Amniotic epithelial cell (primary cell): Measurements from ENCODE around the gene C19orf47.
A peak's percentile ranks its signal among the peaks of the same experiment; 100 is the strongest.

Source experiments
- DNase-seq: peaks from one replicate; pipeline ENCODE4 v3.0.0-alpha.2; 2010; ENCODE audit warnings: low read depth

Gene C19orf47

DNA sequence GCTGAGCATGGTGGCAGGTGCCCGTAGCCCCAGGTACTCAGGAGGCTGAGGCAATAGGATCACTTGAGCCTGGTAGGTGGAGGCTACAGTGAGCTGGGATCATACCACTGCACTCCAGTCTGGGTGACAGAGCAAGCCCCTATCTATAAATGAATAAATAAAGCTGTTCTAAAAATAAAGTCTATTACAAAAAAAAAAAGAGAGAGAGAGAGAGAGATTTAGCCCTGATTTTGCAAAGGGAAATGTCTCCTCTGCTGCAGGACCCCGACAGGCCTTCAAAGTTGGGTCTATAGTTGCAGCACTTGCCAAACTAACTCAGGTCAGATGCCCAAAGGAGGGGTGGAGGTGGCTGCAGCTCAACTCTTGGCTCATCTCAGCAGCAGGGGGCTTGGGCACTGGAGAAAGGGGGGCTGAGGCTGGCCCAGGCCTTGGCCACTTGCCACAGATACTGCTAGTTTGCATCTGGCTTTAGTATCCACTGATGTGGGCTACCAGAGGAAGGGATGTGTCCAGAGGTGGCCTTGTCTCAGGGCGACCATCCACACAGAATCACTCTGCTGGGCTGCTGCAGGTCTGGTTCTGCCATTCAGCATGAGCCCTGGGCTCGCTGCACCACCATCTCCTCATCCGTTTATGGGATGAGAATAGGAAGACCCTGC is 32.3 kb downstream of the C19orf47 start:
- no peak for DNase-seq

DNA sequence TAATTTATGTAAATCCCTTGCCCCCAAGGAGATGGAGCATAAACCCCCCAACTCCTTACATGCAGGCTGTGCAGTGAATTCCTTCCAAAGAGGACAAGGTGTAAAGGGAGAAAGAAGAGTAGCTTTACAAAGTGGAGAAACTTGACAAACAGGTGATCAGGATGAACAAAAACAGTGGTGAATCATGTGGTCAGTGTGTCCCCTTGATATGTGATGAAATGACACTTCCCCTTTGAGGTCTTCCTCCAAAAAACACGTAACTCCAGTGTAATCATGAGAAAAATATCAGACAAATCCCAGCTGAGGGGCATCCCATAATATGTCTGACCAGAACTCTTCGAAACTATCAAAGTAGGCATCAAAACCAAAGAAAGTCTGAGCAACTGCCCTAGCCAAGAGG is 33.5 kb downstream of the C19orf47 start:
- no peak for DNase-seq

DNA sequence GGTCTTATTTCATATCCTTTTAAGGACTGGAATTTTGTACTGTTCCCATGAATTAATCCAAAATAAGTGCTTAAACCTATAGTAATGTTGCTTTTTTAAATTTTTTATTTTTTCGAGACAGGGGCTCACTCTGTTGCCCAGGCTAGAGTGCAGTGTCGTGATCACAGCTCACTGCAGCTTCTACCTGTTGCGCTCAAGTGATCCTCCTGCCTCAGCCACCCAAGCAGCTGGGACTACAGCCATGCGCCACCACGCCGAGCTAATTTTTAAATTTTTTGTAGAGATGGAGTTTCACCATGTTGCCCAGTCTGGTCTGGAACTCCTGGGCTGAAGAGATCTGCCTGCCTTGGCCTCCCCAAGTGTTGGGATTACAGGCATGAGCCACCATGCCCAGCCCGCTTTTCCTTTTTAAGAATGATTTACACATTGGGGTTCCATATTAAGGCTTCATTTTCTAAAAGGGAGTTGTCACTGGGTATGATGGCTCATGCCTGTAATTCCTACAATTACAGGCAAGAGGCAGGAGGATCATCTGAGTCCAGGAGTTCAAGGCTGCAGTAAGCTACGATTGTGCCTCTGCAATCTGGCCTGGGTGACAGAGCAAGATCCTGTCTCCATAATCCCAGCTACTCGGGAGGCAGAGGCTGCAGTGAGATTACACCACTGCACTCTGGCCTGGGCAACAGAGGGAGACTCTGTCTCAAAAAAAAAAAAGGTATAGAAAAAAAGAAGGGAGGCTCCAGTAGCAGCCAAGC is 34.8 kb downstream of the C19orf47 start:
- no peak for DNase-seq

DNA sequence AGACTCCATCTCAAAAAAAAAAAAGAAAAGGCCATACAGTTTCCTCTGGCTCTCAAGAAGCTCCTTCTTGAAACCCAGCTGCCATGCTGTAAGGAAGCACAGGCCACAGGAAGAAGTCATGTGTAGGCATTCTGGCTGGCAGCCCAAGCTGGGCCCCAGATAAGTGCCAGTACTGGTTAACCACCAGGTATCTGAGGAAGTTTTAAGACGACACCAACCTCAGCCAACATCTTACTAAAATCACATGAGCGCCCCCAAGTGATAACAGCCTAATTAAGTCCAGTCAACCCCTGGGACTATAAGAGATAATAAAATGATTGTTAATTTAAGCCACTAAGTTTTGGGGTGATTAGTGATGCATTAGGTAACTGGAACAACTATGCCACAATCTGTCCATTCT is 35.7 kb downstream of the C19orf47 start:
- DNase-seq: peak; percentile 3

DNA sequence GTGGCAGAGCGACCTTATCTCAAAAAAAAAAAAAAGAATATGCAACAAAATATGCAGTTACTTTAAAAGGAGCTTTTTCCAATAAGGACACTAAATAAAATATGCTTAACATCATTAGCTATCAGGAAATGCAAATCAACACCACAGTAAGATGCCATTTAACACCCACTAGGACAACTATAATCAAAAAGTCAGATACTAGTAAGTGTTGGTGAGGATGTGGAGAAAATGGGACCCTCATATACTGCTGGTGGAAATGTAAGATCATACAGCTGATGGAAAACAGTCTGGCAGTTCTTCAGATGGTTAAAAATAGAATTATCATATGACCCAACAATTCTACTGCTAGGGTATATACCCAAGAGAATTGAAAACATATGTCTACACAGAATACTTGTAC is 38.5 kb downstream of the C19orf47 start:
- no peak for DNase-seq

DNA sequence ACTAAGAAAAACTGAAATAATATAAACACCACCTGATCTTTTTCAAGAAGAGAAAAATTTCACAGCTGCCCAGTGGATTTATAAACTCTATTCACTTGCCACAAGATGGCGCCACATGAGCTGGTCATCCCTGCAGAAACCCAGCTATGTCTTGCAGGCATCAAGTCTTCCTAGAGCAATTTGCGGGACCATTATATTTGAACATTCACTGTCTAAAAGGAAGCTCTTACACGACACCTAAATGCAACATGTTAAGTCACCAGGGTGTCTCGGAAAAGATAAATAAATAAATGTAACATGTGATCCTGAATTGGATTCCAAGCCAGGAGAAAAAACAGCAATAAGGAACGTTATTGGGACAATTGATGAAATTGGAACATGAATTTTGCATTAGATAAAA is 42.8 kb downstream of the C19orf47 start:
- peak; percentile 87 for DNase-seq

DNA sequence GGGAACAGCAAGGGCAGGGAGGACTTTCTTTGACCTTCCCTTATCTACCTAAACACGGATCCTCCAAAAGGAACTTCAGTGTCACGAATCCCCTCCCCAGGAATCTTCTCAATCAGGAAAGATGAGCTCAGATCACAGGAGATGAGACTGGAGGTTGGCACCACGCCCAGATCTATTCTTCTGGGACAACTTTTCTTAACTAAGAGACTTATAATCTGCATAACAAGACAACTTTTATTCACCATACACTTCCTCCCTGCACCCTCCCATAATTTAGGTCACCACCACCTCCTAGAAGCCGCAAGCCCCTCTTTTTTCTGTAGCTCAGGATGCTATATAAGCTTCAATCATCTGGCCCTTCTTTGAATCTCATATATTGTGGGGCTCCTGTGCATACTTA is 43.9 kb downstream of the C19orf47 start:
- no peak for DNase-seq

DNA sequence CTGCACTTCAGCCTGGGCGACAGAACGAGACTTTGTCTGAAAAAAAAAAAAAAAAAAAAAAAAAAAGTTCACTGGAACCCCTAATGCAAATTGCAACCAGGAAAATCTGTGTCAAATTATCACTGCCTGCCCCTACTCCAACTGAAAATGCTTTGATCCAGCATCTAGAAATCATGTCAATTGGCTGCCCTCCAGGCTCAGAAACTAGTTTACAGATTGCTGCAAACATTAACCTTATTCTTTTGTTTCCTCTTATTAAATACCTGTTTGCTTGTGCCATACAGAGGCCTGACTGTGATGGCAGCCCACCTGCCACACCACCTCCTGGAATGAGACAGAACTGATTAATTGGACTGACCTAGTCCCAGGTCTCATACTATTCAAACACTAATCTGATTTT is 44.4 kb downstream of the C19orf47 start:
- no peak for DNase-seq

DNA sequence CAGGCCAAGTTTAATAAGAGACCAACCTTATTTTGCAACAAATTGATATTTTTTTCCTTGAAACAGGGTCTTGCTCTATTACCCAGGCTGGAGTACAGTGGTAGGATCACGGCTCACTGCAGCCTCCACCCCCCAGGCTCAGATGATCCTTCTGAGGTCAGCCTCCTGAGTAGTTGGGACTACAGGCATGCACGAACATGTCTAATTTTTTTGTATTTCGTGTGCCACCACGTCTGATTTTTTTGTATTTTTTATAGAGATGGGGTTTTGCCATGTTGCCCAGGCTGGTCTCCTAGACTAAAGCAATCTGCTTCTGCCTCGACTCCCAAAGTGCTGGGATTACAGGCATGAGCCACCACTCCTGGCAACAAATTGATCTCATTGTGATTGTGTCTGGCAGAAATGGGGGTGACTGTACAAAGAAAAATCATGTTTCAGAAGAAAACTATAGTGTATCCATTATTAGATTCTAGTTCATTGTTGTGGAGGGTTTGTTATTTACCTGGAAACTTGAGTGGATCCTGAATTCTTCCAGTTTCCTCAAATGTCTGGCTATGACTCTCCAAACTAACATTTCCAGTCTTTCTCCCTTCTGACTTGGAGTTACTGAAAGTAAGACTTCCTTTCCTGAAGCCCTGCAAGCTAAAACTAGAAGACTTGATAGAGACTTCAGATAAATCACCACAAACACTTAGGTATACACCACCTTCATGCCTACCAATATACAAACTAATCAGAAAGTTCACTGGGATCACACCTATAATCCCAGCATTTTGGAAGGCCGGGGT is 45.8 kb downstream of the C19orf47 start:
- DNase-seq: no peak

DNA sequence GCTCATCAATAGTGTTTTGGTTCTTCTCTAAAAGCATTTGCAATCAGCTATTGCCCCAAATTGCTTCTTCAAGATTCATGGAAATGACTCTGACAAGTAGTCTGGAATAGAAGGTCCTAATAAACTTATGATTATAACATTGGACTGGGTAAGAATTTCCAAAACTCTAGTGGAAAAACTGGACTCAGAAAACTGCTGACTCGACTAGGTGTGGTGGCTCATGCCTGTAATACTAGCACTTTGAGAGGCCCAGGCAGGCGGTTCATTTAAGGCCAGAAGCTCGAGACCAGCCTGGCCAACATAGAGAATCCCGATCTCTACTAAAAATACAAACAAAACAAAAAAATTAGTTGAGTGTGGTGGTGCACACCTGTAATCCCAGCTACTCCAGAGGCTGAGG is 47.5 kb downstream of the C19orf47 start:
- no peak for DNase-seq

DNA sequence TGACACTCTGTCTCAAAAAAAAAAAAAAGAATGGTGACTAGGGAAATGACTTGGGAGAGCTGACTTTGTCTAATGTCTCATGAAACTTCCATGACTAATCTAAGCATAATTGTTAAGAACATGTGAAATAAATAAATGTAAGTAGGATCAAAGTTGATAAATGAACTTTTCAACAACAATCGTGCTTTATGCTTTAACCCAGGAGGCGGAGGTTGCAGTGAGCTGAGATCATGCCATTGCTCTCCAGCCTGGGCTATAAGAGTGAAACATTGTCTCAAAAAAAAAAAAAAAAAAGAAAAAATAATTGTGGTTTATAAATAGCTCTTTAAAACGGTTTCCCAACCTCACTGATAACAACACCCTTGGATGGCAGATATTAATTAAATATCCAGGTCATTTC is 50.2 kb downstream of the C19orf47 start:
- DNase-seq: peak; percentile 22

DNA sequence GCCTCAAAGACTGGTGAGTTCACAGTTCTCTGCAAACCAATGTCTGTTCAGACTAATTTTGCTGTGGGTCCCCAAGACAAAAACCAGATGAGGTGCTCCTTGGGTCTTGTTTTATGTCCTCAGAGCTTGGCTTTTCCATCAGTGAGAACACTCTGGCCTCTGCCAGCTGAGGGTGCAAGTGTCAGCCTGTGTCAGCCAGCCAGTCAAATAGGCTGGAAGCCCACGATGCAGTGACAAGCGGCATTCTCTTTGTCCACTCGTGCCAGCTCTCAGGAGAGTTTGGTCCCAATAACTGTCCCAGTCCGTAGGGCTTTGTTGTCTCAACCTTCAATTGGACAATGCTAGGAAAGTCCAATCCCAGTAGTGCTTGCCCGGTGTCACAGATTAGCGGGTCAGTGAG is 53.6 kb downstream of the C19orf47 start:
- no peak for DNase-seq

DNA sequence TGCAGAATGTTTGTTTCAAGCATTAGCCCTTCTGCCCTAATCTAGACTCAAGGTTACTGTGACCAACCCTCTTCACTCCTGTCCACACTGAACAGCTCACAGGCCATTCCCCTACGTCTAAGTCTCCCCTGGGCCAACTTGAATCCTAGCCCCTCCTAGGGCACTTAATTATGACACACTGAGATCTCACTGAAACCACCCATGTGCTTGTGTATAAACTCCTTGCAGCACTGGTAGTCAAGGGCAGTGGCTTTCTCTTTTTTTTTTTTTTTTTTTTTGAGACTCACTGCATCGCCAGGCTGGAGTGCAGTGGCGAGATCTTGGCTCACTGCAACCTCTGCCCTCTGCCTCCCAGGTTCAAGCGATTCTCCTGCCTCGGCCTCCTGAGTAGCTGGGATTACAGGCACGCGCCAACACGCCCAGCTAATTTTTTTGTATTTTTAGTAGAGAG is 61.2 kb downstream of the C19orf47 start:
- no peak for DNase-seq

DNA sequence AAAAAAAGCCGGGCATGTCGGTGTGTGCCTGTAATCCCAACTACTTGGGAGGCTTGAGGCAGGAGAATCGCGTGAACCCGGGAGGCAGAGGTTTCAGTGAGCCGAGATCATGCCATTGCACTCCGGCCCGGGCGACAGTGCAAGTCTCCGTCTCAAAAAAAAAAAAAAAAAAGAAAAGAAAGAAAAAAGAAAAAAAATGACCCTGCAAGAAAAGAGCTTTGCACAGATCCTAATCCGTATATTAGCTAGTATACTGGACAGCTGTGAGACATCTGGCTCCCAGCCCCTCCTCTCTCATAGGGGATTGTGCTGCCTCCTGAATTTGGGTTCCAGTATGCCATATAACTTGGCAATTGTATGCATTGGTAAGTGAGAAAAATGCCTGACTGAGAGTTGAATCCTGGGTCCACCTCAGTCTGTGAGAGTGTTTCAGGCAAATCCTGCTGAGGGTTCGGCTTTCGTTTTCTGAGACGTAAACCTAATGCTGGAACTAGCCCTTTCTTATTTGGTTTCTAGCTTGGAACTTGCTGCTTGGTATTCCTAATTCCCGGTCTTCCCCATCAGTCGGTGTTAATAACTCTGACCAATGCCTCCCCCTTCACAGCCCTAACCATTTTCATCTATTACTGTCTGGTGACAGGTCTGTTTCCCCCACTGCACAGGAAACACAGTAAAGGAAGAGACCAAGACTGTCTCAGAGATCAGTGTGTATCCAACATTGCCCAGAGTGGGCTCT is 61.8 kb downstream of the C19orf47 start:
- no peak for DNase-seq

DNA sequence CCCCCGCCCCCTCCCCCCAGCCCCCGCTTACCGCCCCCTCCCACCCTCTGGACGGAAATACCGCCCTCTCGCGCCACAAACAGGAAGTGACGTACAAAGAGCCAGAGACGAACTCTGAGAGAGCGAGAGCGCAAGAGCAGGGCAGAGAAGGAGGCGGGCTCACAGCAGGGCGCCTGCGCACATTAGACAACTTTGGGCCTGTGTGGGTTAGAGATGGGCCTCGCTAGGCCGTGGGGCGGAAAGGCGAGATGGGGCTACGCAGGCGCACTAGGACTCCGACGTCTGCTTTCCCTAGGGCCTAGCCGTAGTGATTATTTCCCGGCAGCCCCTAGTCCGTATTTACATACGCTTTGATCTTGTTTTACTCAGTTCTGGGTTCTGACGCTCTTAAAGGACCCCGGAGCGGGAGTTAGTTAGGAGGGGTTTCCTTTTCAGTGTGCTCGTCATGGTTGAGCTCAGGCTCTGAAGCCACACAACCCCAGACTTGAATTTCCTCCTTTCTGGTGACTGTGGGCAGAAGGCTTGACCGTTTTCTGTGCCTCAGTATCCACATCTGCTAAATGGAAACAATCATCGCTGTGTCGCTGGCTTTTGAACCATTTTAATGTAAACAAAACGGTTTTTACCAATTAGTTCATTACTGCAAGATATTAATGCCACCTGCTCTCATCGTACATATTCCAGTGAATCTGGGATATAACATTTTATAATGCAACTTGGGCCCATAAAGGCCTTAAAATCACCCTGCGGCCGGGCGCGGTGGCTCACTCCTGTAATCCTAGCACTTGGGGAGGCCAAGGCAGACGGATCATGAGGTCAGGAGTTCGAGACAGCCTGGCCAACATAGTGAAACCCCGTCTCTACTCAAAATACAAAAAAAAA is 62.6 kb downstream of the C19orf47 start:
- peak; percentile 99 for DNase-seq

DNA sequence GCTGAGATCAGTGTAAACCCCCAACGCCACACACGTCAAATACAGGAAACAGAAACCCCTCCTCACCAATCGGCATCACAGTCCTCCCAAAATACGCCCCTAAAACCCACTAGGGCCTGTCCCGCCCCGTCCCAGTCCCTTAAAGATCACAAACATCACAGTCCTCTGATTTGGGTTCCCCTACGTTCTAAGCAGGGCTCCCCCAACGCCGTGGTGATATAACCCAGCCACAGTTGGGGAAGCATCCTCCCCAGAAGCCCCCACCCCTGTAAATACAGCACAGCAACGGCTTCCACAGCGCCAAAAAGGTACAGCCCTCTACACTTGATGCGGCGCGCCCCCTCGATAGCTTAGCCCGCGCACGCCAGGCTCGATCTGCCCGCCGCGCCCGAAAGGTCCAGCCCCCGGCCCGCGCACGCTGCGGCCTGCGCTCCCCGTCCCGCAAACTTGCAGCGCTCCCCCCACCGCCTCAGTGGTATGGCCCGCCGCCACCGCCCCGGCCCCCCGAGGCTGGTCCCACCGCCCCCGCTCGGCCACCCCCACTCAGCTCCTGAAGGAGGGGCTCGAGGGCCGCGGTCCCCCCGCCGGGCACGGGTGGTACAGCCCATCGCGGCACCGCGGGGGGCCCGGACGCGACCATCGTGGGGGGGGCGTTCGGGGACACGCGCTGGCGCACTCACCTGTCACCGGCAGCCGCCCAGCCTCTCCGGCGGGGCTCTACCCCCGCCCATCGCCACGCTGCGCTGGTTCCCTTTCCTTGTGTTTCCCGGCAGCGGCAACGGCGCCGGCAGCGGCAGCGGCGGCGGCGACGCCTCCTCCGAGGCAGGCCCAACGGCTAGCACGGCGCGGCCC is 63.5 kb downstream of the C19orf47 start, which contains the start of gene AKT2:
Gene AKT2 (minus strand): TSS at position 845 of the 852 bp plus-strand sequence. CDS start 20,078 bp downstream, outside the sequence.
- no peak for DNase-seq

DNA sequence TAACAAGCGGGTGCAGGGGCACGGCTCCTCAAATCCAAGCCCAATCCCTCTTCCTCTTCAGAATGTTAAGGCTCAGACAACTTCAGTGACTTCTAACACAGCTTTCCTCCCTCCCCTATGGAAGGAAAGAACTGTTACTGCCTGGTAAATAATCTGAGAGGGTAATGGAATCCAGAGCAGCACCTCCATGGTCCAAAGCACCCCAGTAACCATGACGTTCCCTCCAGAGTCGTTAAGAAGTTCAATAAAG is 64.0 kb downstream of the C19orf47 start:
- no peak for DNase-seq

DNA sequence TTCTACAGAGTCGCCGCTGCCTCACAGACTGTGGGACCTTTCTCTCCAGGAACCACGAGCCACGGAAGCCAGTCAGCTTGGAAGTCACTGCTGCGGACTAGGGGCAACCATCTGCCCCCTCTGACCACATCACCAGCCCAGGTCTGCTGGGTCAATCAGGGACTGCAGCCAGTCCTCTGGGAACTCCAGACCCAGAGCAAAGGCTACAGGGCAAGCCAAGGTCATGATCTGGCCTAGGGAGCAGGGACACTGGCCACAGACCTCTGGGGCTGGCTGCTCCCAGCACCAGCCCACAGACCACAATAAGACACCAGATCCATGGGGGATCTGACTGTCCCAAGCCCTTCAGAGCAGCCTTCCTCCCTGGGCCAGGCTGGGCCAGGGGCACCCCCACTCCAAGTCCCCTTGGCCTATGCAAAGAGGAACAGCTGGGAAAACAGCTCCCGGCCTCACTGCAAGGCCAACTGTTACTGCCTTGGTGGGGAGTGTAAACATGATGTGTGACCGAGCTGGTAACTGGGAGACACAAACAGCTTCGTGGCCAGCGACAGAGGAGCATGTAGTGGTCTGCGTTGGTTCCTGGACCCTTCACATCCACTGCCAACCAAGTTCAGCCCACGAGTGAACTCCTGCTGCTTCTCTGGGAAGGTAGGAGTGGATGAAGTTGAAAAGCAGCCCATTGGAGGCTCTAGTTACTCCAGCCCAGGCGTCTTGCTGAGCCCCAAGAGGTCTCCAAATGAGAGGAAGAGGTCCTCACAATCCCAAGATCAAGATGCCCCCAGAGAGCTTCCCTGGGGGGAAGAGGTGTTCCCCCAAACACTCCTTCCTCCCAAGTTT is 64.6 kb downstream of the C19orf47 start:
- no peak for DNase-seq

DNA sequence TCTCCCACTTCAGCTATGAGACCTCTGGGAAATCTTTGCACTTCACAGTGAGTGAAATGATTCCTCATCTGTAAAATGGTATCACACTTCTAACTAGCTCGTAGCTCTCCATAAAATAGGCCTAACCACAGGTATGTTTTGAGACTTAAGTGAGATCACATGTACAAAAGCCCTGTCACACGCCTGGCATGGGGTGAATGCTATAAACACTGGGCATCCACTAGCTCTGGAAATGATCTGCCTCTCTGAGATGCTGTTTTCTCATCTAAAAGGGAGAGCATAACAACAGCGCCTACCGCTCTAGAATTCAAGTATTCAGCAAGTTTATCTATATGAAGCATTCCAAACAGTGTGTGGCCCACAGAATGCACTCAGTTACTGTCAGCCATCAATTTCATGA is 65.3 kb downstream of the C19orf47 start:
- peak; percentile 63 for DNase-seq

DNA sequence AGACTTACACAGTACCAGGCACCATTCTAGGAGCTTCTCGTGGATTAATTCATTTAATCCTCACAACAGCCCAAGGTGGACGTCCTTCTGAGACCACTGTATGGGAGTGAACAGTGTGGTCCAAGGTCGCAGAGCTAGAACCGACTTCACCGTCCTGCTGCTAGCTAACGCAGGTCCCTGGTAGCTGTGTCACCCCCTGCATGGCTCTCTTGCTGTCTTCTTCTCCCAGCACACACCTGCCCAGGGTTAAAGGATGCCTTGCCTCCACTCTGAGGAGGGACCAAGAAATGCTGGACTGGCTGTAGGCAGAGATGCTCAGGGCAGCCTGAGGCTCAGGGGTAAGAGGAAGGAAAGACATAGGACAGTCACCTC is 66.0 kb downstream of the C19orf47 start:
- DNase-seq: no peak
